Gastroesophageal sphincter (tissue), 3 donors: ENCODE measurements around the gene C1orf174.
"Not testable (repeated sequence)": the region's sequence is repeated elsewhere in the genome, so short reads cannot be mapped to it uniquely, and the experiment has no call there.

ENCODE experiments used
- CTCF ChIP-seq, 4 experiments: fragments of 200-600 bp in 2 of 4; fragments of 450-650 bp in 2 of 4; sonication (generic) in 1 of 4; IDR thresholded peaks; one replicate each; pipeline ENCODE4 v1.5.1; 2017 to 2019; ENCODE audit warnings: antibody characterized with exemption in 4 of 4, mild to moderate bottlenecking in 2 of 4, moderate library complexity in 2 of 4
- POLR2A ChIP-seq, 2 donors: fragments of 450-650 bp; IDR thresholded peaks; one replicate each; pipeline ENCODE4 v1.6.1; 2017; ENCODE audit warnings: antibody characterized with exemption in 2 of 2, mild to moderate bottlenecking in 2 of 2, moderate library complexity in 1 of 2

GRCh38 chr1:3918359-3918758 lies 18.3 kb upstream of the C1orf174 start:
- TF ChIP-seq CTCF, POLR2A (IDR thresholded peaks at IDR 0.05): not testable (repeated sequence)
